ENCODE measurements around the gene KIF20B.
"Not testable (repeated sequence)": the region's sequence is repeated elsewhere in the genome, so short reads cannot be mapped to it uniquely, and the experiment has no call there.

Gene KIF20B

DNA sequence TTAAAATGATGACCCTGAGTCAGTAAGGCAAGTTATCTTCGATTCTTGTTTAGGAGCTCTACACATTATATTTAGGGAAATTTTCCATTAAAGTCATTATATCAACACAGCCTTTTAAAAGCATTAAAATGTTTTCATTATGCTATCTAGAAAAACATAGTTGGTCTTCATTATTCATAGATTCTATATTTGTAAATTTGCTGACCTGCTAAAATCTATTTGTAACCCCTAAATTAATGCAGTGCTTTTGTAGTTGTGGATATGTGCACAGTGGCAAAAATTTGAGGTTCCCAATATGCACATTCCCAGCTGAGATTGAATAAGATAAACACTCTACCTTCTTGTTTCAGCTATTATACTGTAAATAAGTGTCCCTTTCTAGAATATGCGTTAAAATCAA lies 81.1 kb downstream of the KIF20B start:
- DNase-seq: no peak

DNA sequence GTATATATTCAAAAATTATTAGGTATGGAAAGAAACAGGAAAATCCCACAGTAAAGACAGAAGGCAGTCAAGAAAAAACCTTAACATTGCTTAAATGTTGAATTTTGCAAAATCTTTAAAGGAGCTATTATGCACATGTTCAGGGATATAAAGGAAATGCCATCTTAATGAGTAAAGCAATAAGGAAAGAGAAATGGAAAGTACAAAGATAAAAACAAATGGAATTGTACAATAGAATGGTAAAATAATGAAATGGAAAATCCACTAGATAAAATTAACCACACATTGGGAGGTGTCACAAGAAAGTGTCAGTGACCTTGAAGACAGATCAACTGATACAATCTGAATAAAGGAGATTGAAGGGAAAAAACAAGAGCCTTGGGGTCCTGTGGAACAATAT lies 82.0 kb downstream of the KIF20B start:
- DNase-seq: no peak

DNA sequence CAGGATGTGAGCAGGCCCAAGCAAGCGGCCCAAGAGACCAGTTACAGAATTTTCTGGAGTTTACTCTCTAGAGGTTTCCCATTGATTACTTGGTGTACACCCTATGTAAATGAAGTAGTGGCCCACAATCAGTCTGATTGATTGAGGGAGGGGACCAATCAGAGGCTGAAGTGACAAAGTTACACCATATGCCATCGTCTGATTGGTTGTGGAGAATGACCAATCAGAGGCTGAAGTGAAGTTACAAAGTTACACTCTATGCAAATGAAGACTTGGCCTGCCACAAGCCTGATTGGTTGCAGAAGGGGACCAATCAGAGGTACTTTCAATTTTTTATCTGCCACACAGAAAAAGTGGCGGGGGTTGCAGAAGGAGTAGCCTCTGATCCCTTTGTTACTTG lies 83.7 kb downstream of the KIF20B start:
- no peak for DNase-seq

DNA sequence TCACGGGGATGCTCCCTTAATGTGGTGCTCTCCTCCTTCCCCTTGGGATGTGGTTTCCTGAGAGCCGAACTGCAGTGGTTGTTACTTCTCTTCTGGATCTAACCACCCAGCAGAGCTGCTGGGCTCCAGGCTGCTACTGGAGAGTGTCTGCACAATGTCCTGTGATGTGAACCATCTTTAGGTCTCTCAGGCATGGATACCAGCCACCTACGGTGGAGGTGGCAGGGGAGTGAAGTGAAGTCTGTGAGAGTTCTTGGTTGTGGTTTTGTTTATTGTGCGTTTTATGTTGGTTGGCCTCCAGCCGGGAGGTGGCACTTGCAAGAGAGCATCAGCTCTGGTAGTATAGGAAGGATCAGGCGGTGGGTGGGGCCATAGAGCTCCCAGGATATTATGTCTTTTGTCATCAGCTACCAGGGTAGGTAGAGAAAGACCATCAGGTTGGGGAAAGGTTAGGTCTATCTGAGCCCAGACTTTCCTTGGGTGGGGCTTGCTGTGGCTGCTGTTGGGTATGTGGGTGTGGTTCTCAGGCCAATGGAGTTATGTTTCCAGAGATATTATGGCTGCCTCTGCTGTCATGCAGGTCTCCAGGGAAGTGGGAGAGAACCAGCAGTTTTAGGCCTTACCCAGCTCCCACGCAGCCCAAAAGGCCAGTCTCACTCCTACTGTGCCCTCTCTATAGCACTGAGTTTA lies 87.9 kb downstream of the KIF20B start:
- DNase-seq: no peak

DNA sequence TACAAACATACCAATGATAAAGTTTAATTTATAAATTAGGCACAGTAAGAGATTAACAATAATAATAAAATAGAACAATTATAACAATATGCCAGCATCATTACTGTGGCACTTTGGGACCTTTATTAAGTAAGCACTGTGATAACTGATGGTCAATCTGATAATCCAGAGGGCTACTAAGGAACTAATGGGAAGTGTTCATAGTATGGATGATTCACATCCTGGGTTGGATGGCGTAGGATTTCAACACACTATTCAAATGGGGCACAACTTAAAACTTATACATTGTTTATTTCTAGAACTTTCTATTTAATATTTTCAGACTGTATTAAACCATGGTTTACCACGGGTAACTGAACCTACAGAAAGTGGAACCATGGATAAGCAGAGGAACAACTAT lies 90.8 kb downstream of the KIF20B start:
- no peak for DNase-seq

DNA sequence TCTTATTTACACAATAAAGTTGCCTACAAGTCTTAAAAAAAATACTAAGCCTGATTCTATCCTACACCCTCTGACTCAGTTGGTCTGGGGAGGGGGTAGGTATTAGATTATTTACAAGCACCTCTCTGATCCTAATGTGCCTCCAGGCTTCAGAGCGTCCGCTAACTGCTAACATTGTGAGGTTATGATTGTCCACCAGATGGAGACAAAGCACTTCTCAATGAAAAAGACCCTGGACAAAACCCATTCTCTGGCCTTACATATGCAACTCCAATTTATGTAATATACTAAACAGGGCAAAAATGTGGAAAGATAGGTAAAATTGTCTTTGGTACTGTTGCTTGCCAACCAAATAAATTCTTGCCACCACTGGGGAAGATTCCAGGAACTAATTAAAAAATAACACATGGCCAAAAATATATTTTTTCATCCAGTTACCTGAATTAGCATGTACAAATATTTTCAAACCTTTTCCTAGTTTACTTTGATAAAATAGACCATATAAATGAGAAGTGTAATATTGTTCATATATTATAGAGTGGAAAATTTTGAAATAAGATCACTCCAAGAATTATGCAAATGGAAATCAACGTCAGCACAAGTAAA lies 92.4 kb downstream of the KIF20B start:
- no peak for DNase-seq

DNA sequence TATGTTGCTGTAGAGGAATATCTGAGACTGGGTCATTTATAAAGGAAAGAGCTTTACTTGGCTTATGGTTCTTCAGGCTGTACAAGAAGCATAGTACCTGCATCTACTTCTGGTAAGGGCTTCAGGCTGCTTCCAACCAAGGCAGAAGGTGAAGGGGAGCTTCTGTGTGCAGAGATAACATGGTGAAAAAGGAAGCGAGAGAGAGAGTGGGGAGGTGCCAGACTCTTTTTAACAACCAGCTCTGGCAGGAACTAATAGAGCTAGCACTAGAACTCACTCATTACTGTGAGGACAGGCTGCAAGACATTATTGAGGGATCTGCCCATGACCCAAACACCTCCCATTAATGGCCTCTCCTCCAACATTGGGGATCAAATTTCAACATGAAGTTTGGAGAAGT lies 94.5 kb downstream of the KIF20B start:
- DNase-seq: no peak

DNA sequence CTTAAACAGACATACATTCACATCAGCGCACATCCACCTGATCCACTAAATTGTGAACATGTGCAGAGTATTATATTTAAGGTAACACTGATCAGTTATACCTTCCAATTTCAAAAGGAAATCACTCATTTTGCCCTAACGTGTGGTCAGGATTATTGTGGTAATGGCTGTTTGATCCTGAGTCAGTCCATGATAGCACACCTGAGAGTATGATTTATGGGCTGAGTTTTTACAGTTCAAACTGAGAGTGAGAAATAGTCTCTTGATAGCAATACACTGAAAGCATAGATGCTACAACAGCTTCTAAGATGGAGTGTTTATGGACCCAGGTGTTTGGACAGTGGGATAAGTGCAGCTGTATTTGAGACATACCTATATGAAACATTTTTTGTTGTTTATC lies 96.7 kb downstream of the KIF20B start:
- no peak for DNase-seq

DNA sequence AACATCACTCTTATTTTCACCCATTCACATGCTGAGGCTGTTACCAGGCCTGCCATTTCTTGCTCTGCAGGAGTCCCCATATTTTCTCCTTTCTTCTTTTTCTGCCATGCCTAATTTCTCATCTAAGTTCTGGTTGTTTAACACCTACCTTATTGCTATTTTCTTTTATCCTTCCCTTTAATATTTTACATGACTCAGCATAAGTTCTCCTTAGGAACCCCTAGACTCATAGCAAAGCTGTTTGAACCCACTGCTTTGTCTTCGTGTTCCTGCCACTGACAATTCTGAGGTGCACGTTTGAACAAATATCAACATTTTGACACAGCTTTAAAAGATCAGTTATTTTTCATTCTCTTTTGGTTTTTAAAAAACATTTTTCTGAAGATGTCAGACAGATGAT lies 98.2 kb downstream of the KIF20B start:
- DNase-seq: no peak

DNA sequence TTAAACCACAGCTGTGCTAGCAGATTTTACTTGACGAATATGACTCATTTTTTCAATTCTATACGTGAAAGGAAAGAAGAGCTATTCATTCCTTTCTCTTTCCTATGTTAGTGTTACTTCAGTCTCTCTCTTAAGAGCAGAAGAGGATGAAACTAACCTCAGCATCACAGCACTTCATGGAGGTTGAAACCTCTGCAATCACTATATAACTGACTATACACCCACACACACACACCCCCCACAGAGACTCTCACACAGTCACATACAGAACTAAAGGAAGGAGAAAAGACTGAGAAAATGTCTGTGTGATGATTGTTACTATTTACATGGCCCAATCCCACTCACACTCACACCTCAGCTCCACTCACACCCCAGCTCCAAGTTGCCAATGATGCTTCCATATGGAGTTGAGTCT lies 104.2 kb downstream of the KIF20B start:
- no peak for DNase-seq

DNA sequence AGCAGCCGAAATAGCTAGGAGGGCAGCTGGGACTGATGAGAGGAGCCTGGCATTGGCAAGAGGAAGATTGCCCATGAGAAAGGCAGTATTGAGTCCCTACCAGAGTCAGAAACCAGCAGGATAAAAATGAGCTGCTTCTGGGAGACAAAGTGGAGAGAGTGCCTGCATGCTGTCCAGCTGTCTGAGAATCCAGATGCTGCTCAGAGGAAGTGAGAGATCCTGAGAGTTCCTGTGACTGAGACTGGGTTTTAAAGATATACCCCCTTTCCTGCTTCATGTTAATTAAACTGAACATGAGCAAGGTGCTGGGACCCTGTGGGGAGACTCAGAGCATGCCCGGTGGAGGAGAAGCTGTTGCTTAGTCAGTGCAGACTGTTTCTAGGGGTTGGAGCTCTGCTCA lies 107.5 kb downstream of the KIF20B start:
- DNase-seq: no peak

DNA sequence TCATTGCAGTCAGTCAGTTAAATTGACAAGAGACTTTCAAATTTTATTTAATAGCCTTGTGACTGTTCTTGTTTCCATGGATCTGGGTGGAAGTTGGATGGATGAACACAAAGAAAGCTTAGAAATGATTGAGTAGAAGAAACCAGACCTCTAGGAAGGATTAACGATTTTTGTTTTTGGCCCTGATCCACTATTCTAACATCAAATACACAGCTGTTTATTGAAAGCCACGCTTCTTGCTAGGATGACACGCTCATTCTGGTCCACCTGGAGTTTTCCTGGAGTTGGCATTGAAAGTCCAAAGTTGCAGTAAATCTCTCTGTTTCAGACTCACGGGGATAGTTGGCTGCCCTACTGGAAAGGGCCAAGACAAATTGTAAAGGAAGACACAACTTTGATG lies 108.4 kb downstream of the KIF20B start:
- DNase-seq: no peak

DNA sequence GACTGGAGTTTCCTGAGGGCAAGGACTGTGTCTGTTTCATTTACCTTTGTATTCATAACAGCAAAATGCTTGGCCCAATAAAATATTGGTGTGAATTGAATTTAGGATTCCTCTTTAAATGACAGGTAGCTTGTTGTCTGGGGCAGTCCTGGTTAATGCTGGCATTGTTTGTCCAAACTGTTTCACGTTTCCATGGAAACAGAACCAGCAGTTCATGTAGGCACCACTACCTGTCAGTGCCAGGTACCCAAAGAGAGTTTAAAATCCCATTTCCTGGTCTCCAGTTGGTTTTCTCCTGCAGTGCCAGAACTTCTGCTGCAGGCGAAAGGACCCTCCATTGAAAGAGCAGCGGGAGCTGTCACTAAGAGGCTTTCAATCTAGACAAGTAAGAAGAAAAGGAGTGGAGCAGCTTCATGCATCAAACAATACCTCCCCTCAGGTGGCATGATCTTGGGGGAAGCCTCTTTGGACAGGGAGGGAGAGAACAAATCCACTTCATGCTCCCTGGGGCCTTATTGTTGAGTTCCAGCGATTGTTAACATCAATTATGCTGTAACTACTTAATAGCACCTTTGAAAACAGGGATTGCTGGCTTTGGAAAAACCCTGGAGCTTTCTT lies 109.6 kb downstream of the KIF20B start:
- no peak for DNase-seq

DNA sequence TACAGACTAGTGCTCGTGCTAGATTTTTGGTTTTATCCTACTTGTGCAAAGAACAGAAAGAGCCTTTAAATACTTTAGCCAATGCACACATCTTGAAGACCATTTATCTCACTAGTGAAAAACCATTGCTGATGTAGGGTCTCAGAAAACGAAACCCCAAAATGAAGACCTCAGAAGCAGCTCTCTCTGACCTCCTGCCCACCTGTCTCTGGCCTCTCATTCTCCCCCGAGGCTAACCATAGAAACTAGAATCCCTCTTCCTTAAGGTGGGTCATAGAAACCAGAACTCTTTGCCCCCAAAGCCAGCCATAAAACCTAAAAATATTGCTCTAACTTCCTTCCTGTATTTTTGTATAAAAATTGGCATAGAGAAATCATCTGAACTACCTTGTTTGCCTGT lies 112.2 kb downstream of the KIF20B start:
- no peak for DNase-seq

DNA sequence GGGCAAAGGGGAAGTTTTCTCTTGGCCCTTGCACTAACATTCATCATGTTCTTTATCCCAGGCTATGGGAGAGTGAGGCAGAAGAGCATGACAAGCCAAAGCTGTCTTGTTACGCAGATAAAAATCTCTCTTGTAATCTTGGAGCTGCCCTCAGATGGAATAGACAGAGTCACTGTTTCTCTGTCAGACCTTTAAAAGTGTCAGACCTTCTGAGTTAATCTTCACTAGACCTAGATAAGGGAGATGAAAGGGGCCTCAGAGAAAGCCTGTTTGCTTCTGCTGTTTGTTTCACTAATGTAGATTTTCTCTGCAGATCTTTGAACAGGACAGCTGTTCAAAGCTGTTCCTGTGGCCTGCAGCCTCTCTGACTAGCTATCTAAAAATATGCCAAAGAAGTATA lies 112.9 kb downstream of the KIF20B start:
- no peak for DNase-seq

DNA sequence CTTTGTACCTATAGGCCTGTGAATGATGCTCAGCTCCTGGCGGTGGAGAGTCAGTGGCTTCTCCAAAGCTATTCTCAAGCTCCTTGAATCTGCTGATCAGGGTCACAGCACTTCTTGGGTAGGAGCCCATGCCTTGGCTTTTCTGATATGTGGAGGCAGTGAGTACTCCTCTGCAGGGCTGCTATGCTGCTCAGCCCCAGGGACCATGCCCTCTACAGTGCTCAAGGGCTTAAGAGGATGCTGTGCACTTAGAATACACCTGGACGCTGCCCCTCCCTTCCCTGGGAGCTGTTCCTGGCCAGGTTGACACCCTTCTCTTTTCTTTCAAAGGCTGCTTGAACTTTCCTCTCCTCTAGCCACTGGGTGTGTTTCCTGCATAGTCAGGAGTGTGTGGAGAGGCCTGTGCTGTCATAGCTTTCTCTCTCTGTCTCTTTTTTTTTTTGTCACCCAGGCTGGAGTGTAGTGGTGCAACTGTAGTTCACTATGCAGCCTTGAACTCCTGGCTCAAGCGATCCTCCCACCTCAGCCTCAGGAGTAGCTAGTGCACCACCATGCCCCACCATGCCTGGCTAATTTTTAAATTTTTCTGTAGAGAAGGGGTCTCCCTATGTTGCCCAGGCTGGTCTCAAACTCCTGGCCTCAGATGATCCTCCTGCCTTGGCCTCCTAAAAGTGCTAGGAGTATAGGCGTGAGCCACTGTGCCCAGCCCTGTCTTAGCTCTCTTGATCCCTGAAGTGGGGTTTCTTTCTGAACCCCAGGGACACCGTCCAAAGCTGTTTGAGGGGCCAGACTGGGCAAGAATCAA lies 113.9 kb downstream of the KIF20B start:
- no peak for DNase-seq

DNA sequence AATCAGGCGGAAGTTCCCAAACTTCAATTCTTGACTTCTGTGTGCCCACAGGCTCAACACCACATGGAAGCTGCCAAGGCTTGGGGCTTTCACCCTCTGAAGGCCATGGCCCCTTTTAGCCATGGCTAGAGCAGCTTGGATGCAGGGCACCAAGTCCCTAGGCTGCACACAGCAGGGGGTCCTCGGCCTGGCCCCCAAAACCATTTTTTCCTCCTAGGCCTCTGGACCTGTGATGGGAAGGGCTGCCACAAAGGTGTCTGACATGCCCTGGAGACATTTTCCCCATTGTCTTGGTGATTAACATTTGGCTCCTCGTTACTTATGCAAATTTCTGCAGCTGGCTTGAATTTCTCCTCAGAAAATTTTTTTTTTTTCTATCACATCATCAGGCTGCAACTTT lies 117.6 kb downstream of the KIF20B start:
- not testable (repeated sequence) for DNase-seq

Measured in DMS79 (cell line).